GM18511 (cell line): ENCODE measurements around the gene YKT6.
"Not testable (repeated sequence)": the region's sequence is repeated elsewhere in the genome, so short reads cannot be mapped to it uniquely, and the experiment has no call there.

Source experiments
- ATAC-seq: cut with Tn5 transposase; IDR thresholded peaks from one replicate; pipeline ENCODE4 v1.9.1; 2021; ENCODE audit warnings: mild to moderate bottlenecking, moderate library complexity; ENCODE audit not compliant: unreplicated experiment

The YKT6 gene

DNA sequence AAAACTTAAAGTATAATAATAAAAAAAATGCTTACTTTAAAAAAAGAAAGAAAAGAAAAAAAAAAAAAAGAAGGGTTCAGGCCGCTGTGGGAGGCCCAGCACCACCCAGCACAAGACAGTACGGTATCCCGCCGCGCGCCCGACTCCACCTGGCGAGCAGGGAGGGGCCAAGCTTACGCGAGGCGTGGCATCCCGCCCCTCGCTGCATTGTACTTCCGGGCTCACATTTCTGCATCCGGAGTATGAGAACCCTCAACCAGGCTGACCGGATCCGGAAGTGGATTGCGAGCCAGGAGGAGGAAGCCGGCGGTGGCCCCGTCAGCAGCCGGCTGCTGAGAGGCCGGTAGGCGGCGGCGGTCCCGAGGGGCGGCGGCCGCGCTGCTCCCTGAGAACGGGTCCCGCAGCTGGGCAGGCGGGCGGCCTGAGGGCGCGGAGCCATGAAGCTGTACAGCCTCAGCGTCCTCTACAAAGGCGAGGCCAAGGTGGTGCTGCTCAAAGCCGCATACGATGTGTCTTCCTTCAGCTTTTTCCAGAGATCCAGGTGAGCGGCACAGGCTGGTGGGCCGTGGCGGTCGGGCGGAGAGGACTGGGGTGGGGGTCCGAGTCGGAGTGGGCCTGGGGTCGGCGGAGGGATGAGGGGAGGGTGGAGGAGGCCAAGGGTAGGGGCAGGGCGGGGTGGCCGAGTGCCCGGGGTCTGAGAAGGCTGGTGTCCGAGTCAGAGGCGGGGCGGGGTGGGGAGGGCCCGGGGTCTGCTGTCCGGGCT is at the start of gene YKT6:
YKT6 (plus strand) TSS at position 280 of the 763 bp plus-strand sequence; CDS start at position 438, 158 bp downstream.
- ATAC-seq: peak; percentile 99

DNA sequence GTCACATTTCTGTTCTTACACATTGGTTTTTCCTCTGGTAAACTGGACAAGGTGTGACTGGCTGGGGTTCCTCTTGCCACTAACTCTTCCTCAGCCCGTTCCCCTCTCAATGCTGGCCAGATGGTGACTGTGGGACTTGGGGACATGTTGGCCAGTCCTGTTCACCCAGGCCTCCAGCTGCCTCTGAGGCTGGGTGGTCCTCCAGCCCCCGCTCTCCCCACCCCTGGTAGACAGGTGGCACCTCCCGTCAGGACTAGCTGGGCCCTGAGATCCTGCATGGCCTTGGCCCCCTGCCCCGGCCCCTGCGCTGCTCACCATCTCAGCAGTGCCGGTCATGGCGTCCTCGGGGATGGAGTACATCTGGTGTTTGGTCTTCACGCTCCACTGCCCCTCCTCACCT is 48.8 kb upstream of the YKT6 start:
- ATAC-seq: no peak

DNA sequence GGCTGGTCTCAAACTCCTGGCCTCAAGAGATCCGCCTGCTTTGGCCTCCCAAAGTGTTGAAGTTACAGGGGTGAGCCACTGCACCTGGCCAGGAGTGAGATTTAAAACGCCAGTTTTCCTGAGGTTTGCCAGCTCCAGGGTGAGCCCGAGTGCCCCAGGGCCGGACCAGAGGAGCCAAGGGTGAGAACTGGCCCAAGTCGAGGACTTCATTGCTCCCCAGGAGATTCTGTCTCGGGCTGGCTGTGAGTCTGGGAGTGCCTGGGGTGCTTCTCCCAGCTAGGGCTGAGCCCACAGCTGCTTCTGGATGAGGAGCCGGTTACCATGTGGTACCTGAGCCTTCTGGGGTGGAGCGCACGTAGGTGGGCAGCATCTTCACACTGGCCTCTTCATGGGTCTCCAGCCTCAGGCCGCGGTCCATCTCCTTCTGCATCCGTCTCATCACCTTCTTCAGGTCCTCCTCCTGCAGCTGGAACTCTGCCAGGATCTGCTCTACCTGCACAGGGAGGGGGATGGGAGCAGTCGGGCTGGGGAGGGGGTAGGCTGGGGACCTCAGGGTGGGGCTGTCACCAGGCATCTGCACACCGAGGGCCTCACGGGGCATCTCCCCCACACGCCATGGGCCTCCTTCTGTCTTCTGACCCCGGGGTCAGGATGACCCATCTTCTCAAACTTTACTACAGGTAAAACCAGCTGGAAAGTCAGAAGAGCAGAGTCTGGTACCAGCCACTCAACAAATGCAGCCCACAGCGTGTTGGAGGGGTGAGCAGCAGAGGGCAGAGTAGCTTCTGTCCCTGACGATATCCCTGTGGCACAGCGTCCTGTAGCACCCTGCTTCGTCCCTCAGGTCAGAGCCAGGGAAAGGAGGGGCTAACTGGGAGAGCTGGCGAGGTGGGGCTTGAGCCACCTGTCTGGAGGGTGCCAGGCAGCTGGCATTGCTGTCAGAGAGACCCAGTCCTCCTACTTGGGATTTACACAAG is 47.5 kb upstream of the YKT6 start:
- no peak for ATAC-seq

DNA sequence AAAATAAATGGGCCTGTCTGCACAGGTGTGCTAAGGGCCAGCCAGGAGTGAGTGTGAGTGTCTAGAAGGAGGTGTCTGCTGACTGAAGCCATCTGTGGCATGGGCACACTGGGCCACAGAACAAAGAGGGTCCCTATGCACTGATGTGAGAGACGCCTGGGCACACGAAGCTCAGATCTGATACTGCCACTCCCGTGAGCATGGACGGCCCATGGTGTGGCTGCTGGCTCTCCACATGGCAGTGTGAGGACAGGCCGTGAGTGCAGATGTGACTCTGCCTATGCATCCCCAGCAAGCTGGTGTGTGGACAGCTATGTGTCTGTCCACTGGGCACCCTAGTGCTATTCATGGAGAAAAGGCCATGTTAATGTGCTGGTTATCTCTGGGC is 46.8 kb upstream of the YKT6 start:
- no peak for ATAC-seq

DNA sequence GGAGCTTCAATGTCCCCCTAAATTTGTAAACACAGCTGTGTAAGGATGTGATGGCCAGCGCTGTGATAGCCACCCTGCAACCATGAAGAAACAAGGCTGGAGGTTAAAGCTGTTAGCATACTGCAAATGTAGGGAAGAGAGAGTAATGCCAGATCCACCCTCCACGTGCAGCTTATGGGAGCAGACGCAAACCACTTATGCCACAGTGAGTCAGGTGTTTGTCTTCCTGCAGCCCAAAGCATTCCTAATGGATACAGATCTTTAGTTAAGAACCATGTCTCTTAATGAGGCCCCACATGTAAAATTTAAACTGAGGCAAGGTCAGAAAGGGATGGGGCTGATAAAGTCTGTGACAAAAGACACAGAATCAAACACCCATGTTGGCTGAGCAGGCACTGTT is 46.1 kb upstream of the YKT6 start:
- ATAC-seq: no peak

DNA sequence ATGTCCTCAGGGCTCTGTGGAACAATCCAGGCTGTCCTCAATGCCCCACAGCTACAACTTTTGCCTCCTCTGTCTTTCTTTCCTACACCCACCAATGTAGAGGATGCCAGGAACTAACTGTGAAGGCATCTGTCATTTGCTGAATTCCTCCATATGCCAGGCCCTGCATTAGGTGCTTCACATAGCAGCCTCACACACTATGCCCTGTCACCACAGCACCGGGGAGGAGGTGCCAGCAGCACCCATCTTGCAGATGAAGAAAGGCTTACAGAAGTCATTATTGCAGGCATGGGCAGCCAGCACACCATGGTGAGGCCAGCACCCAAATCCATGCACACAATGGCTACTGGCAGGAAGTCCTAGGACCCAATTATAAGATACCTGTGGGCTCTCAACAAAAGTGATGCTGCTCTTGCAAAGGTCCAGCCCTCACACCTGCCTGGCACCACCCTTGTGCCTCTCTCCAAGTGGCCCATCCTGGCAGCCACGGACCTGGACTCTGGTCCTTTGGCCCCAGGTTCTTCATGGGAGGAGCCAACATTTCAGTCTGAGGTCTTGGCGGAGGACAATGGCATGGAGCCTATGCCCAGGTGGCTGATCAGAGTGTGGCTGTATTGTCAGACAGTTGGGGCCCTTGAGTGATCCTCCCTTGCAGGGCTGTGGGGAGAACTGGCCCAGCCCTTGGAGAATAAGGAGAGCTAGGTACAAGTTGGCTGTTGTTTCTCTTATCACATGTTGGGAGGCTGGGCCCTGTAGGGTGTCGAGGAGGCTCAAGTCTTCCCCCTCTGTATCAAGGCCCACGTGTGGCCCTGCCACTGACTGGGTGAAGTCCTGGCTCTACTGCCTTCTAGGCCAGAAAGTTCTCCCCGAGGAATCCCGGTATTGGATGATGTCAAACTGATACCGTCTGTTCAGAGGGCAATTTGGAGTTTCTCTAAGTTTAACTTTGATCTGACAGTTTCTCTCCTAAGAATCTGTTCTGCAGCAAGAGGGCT is 45.3 kb upstream of the YKT6 start:
- no peak for ATAC-seq

DNA sequence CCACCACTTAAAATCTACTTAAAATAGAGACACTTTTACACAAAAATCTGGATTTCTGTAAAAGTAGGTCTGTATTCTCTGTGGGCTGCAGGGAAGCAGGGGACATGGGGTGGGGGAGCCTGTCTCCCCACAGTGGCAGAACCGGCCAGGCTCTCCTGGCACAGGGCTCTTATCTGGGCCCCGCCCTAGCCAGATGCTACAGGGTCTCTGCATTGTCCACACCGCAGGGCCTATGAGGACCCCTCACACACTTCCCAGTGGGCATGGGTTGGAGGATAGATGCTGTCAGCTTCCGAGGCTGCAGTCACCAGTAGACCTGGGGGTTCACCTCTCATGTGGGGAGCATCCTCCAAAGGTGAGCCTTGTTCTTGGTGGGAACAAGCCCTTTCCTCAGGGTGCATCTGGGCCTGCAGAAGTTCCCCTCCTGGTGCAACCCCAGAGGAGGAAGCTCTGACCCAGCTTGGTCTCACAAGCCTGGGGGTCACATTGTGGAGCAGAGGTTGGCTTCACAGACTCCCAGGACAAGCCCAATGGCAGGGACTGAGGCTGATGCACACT is 44.2 kb upstream of the YKT6 start:
- no peak for ATAC-seq

DNA sequence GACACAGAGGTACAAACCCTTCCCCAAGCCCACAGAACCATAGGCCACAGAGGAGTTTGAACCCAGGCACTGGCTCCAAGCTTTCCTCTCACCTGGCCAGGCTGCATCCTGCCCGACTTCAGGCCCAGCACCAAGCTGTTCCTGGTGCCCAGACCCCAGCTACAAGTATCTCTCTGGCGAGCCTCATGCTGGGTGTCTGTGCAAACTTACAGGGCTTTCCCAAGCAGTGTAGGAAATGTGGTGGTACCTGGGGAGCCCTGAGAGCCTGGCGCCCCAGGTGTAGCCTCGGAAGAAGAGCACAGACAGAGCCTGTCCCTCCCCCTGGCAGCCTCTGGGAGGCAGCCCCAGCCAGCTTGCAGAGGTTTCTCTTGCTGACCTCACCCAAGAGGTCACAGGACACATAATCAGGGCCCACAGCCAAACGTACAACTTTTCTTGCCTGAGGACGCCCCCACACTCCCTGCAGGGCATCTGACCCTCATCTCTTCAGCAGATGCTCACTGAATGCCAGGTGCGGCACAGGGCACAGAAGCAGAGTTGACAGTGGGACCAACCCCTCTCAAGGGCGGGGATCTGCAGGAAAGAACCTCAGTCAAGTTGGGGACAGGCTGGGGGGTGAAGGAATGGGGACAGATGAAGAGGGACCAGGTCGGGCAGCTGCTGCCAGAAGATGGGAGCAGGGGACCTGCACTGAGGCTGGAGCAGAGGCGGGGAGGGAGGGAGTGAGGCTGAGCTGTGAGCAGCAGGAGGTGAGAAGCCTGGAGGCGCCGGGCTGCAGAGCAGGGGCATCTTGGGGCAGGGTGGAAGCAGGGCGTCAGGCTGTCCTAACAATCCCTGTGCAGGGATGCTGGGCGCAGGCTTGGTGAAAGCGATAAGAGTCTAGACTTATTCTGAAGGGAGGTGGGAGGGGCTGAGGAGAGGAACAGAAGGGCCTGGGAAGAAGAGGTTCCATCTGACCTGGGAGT is 43.4 kb upstream of the YKT6 start:
- ATAC-seq: no peak

DNA sequence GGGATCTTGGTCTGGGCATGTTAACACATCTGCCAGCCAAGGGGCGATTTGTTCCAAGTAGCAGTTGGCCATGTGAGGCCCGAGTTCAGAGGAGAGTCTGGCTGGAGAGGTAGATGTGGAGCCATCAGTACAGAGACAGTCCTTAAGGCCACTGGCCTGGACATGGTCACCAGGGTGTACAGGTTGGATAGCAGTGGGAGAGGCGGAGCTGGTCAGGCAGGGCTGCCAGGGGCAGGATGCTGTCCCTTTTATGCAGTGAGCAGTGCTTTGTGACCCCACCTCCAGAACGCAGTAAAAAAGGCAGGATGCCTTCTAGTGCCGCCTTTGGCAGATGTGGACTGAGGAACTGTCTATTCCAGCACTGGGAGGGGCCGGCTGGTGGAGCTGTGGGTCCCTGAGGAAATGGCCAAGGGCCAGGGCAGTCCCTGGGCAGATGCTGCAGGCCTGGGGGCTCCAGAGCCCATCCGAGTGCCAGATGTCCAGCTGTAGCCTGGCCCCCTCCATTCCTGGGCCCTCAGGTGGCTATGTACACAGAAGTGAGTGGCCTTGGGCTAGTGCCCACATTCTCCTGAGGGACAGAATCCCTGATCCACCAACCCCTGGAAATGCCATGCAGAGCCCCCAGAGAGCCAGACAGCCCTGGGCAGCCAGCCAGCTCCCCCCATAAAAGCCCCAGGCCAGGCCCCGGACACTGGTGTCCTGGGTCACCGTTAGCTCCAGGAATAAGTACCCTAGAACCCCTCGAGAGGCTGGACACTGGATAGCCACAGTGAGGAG is 42.5 kb upstream of the YKT6 start:
- no peak for ATAC-seq

DNA sequence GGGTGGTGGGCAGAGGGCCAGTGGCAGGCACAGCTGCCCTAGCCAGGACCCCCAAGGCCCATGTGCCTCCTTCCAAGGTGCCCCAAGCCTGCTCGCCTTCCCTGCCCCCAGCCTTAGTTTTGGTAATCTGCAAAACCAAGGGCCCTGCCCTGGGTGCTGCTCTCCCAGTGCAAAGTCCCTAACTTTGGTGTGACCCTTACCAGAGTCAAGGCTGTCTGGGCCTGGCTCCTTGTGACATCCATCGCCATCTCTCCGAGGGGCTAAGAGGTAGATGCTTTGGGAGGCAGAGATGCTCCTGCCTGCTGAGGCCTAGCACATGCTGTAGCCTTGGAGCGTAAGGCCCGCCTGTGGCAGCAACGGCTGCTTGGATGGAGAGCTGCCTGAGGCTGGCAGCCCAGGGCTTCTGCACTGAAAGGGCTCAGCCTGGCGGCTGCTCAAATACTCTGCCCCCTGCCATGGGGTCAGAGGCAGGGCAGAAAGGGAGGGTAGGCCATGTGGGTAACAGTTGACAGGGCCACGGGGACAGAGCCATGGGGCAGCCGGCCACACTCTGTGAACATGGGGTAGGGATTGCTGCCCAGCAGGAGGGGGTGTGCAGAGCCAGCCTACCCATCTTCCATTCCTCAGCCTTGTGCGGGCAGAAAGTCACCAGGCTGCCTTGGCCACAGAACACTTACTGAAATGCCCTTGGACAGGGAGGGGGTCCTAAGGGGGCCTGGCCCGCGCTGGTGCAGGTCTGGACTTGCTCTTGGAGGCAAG is 41.7 kb upstream of the YKT6 start:
- no peak for ATAC-seq

DNA sequence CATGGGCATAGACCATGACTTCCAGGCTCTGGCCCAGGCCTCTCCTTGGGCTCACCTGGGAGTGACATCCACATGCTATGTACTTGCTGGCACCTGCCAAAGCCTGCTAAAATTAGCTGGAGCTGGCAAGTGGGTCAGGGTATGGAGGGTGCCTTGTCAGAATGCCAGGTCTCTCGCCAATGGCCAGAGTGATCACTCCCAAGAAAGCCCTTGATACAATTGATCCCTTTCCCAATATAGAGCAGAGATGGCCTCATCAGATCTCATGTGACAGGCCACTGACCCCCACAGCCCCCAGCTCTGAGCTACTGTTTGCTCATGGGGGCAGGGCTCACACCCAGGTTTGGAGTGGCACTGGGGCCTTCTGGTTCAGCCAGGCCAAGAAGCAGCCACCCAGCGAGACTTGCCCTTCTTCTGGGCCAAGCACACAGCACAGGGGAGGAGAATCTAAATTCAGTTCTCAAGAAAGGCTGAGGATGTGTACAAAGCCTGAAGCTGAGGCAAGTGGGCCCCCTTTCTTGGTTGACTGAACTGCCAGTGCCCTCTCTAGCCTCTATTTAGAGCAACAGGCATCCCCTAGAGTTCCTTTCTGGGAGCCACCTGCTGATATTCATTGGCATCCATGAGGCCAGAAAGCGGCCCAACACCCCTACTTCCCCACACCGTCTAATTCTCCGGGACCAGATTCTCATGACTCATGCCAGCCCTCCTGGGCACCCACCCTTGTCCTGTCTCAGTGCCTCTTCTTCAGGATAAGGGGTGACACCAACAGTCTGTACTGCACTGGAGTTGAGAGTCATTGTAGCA is 40.8 kb upstream of the YKT6 start:
- no peak for ATAC-seq

DNA sequence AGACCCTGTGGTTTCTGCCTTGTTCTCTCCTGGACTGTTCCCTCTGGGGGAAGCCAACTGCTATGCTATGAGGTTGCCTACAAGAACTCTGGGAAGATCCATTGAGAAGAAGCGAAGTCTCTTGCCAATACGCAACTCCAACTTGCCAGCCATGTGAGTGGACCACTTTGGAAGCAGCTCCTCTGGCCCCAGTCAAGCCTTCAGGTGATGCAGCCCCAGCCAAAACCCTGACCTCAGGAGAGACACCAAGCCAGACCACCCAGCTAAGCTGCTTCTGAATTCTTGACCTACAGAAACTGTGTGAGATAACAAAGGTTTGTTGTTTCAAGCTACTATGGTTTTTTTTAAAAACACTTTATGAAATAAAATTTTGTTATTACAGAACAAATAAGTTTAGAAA is 39.4 kb upstream of the YKT6 start:
- no peak for ATAC-seq

DNA sequence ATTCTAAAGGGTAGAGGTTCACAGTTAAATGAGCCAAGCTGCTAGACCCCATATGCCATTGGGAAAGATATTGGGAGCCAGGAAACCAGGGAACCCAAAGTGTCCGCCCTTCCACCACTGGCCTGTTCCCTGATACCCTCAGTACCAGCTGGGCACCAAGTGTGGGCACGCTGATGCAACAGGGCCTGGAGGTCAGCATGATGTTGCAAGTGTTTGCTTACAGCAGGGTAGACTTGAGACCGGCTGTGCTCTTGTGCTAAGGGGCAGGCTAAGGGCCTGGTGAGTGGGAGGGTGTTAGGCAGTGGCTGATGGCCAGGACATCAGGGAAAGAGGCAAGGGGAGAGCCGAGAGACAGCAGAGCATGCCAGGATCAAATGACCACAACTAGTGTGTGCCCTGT is 38.6 kb upstream of the YKT6 start:
- ATAC-seq: no peak

DNA sequence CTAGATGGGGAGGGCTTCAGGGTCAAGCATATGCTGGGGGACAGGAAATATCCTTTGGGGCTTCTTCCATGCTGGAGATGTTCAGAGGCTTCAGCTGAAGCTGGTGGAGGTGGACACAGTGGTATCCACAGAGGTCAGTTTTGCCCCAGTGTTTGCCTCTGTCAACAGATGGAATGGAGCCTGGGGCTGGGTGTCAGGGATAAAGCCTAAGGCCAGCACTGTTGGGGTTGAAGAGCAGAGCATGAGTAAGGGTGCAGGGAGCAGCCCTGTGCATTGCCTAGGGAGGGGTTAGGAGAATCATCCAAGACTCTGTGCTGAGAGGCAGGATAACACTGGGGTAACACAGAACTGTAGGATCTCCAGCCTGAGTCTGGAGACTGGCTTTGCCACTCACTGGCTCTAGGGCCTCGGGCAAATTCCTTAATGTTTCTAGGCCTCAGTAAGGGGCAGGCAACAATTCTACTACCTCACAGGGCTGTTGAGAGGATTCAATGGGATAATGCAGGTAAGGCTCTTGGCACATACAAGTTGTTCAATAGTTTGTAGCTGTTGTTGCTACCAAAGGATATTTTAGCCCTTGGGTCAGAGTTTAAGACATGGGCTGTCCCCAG is 37.9 kb upstream of the YKT6 start:
- no peak for ATAC-seq

DNA sequence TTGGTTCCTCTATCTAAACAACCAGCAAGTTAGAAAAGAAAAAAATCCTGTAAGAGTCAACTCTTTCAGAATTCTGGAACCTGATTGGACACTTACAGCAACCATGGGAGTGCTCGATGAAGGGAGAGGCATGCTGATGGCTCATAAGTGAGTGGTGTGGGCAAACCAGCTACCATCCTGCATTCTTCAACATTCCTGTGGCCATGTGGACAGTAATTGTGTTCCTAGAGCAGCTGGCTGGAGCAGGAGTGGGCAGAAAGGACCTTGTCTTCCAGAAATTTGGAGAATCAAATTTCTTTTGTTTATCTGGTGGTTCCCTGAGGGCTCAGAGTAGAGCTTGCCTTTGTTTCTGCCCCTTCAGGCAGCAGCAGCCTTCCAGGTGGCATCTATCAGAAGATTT is 37.2 kb upstream of the YKT6 start:
- no peak for ATAC-seq

DNA sequence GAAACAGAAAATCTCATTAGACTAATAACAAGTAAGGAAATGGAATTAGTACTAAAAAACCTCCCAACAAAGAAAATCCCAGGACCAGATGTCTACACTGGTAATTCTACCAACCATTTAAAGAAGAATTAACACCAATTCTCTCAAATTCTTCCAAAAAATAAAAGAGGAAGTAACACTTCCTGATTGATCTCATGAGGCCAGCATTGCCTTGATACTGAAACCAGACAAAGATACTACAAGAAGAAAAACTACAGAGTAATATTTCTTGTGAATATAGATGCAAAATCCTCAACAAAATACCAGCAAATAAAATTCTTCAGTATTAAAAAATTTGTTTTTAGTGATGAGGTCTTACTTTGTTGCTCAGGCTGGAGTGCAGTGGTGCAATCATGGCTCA is 32.9 kb upstream of the YKT6 start:
- ATAC-seq: no peak

DNA sequence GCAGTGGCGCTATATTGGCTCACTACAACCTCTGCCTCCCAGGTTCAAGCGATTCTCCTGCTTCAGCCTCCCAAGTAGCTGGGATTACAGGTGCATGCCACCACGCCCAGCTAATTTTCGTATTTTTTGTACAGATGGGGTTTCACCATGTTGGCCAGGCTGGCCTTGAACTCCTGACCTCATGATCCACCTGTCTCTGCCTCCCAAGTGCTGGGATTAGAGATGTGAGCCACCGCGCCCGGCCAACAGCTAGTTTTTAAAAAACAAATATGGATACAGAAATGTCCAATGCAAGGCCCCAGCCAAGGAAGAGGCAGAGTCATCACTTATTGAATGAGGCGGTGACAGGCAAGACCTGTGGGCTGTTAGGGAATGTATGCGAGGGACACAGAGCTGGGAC is 28.9 kb upstream of the YKT6 start:
- not testable (repeated sequence) for ATAC-seq
